K562 (cell line): ENCODE data around the gene FBXO48. TPM values are rescaled to one million over a fixed set of nuclear protein-coding genes. Genes with fewer than 3 reads are reported as not detected.
A peak's percentile ranks its signal among the peaks of the same experiment; 100 is the strongest.

Experiments used
- ATF1 ChIP-seq, 2 experiments: fragments of 450-650 bp in 1 of 2; IDR thresholded peaks; 2 replicates each; pipeline ENCODE4 v1.6.1; 2016; ENCODE audit warnings: missing compliant biosample characterization in 1 of 2, missing genetic modification characterization in 1 of 2
- BRD9 ChIP-seq: fragments of 450-650 bp; IDR thresholded peaks from 2 replicates; pipeline ENCODE4 v1.6.1; 2018; ENCODE audit warnings: low read depth; ENCODE audit not compliant: partially characterized antibody
- CBFA2T2 ChIP-seq: fragments of 450-650 bp; conservative IDR thresholded peaks from 2 replicates; pipeline ENCODE4 v1.6.1; 2017; ENCODE audit warnings: mild to moderate bottlenecking
- LEF1 ChIP-seq: fragments of 450-650 bp; IDR thresholded peaks from 2 replicates; pipeline ENCODE4 v1.6.1; 2016; ENCODE audit warnings: mild to moderate bottlenecking
- NCOA1 ChIP-seq: fragments of 450-650 bp; IDR thresholded peaks from 2 replicates; pipeline ENCODE4 v1.6.1; 2016; ENCODE audit warnings: low read depth
- NFE2L1 ChIP-seq: fragments of 450-650 bp; IDR thresholded peaks from 2 replicates; pipeline ENCODE4 v1.6.1; 2016; ENCODE audit warnings: missing genetic modification characterization, low read depth, mild to moderate bottlenecking, missing compliant biosample characterization, moderate library complexity, borderline replicate concordance
- PHF21A ChIP-seq: fragments of 450-650 bp; IDR thresholded peaks from 2 replicates; pipeline ENCODE4 v1.6.1; 2017; ENCODE audit warnings: low read depth, borderline replicate concordance
- RCOR1 ChIP-seq, 2 experiments: IDR thresholded peaks; 2 replicates each; pipeline ENCODE4 v1.6.1; 2012; ENCODE audit warnings: low read depth in 2 of 2, low read length in 2 of 2, borderline replicate concordance in 1 of 2, improper control_type of control experiment in 1 of 2
- RREB1 ChIP-seq: fragments of 250-450 bp; sonication (Bioruptor Pico); IDR thresholded peaks from 2 replicates; pipeline ENCODE4 v1.4.0; 2020
- SNRNP70 ChIP-seq: fragments of 200-400 bp; formaldehyde crosslinking; optimal IDR thresholded peaks from 2 replicates; pipeline ENCODE3; 2017; ENCODE audit warnings: low read depth, low read length
- SRF ChIP-seq, 2 experiments: fragments of 250-450, 450-650 bp in 1 of 2; sonication (Bioruptor Pico) in 1 of 2; sonication (generic) in 1 of 2; formaldehyde crosslinking; IDR thresholded peaks; 2 replicates each; pipeline versions ENCODE4 v1.5.0 to v1.5.1; 2020 to 2022; ENCODE audit warnings: mild to moderate bottlenecking in 1 of 2, missing genetic modification reagents in 1 of 2
- THRB ChIP-seq: fragments of 450-650 bp; formaldehyde crosslinking; conservative IDR thresholded peaks from 2 replicates; pipeline ENCODE4 v1.4.0; 2022; ENCODE audit warnings: mild to moderate bottlenecking, missing genetic modification characterization
- polyA plus RNA-seq, 8 experiments: library from polyadenylated mRNA; depleted of rRNA in 4 of 8; stranded (reverse) in 5 of 8; unstranded in 3 of 8; fragments of >200 nt; fragmentation: Nextera tagmentation in 2 of 8; fragmentation: Illumina TruSeq in 1 of 8; extraction: Ambion mirVana in 2 of 8; extraction: Trizol in 1 of 8; gene quantifications; 2 replicates each; pipeline versions ENCODE4 v1.2.1 to v1.2.3, GENCODE V29; 2011 to 2014; ENCODE audit warnings: inconsistent platforms in 1 of 8, missing spikeins in 1 of 8
- total RNA-seq, 7 experiments: library from RNA; depleted of rRNA in 6 of 7; stranded (reverse); fragments of >200 nt in 6 of 7; fragmentation: Illumina TruSeq in 2 of 7; extraction: Trizol in 2 of 7; gene quantifications; 2 replicates each; pipeline versions ENCODE4 v1.2.1 to v1.2.3, GENCODE V29; 2011 to 2021; ENCODE audit warnings: low replicate concordance in 1 of 7
- TF ChIP-seq, protein P1 (sequence below): sonication (generic); formaldehyde crosslinking; IDR thresholded peaks from 2 replicates; pipeline ENCODE4 v1.8.1; 2023; ENCODE audit warnings: mild to moderate bottlenecking, missing genetic modification reagents
- TF ChIP-seq, protein P2 (sequence below): sonication (generic); formaldehyde crosslinking; IDR thresholded peaks from 2 replicates; pipeline ENCODE4 v1.8.1; 2023; ENCODE audit warnings: mild to moderate bottlenecking, missing genetic modification reagents
- TF ChIP-seq, protein P3 (sequence below): sonication (generic); formaldehyde crosslinking; IDR thresholded peaks from 2 replicates; pipeline ENCODE4 v1.8.0; 2022; ENCODE audit warnings: missing genetic modification reagents, mild to moderate bottlenecking, borderline replicate concordance

Gene FBXO48
- total and polyA plus RNA-seq, 9 of the 15 experiments (the other 6 are each of a cell fraction or from before 2014, with no cell fraction given): 0.36 to 1.8 (median 0.73) TPM

GRCh38 chr2:68420254-68420910 is 46.7 kb downstream of the FBXO48 start (continued):
- TF ChIP-seq ATF1 (CRISPR knock-in tag; IDR thresholded peaks at IDR 0.05): no peak
- peak; percentile 53 for TF ChIP-seq ATF1 (tag; IDR thresholded peaks at IDR 0.05)
- no peak for TF ChIP-seq CBFA2T2
- TF ChIP-seq SRF (CRISPR knock-in tag; IDR thresholded peaks at IDR 0.05): peak in 1 of 2 experiments; percentile 90; a peak in 1 of 4 replicates
- peak; percentile 94 for TF ChIP-seq RREB1 (CRISPR knock-in tag)
- TF ChIP-seq, protein P1, sequence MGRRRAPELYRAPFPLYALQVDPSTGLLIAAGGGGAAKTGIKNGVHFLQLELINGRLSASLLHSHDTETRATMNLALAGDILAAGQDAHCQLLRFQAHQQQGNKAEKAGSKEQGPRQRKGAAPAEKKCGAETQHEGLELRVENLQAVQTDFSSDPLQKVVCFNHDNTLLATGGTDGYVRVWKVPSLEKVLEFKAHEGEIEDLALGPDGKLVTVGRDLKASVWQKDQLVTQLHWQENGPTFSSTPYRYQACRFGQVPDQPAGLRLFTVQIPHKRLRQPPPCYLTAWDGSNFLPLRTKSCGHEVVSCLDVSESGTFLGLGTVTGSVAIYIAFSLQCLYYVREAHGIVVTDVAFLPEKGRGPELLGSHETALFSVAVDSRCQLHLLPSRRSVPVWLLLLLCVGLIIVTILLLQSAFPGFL (CRISPR knock-in tag): no peak
- peak; percentile 83 for TF ChIP-seq BRD9
- no peak for TF ChIP-seq SNRNP70
- TF ChIP-seq NCOA1: no peak; the same call in 1 of the 2 replicates
- no peak for TF ChIP-seq NFE2L1 (tag)
- TF ChIP-seq, protein P2, sequence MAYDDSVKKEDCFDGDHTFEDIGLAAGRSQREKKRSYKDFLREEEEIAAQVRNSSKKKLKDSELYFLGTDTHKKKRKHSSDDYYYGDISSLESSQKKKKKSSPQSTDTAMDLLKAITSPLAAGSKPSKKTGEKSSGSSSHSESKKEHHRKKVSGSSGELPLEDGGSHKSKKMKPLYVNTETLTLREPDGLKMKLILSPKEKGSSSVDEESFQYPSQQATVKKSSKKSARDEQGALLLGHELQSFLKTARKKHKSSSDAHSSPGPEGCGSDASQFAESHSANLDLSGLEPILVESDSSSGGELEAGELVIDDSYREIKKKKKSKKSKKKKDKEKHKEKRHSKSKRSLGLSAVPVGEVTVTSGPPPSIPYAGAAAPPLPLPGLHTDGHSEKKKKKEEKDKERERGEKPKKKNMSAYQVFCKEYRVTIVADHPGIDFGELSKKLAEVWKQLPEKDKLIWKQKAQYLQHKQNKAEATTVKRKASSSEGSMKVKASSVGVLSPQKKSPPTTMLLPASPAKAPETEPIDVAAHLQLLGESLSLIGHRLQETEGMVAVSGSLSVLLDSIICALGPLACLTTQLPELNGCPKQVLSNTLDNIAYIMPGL (CRISPR knock-in tag): no peak
- peak; percentile 66; the same call in 1 of the 2 replicates for TF ChIP-seq THRB (CRISPR knock-in tag)
- TF ChIP-seq LEF1: peak; percentile 43; the same call in 1 of the 2 replicates
- peak in 1 of 2 experiments; percentile 87; a peak in 2 of 4 replicates for TF ChIP-seq RCOR1 (IDR thresholded peaks at IDR 0.05; ENCODE audit: borderline replicate concordance in 1 of 2, low read depth in 2 of 2, low read length in 2 of 2)
- TF ChIP-seq, protein P3, sequence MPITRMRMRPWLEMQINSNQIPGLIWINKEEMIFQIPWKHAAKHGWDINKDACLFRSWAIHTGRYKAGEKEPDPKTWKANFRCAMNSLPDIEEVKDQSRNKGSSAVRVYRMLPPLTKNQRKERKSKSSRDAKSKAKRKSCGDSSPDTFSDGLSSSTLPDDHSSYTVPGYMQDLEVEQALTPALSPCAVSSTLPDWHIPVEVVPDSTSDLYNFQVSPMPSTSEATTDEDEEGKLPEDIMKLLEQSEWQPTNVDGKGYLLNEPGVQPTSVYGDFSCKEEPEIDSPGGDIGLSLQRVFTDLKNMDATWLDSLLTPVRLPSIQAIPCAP (CRISPR knock-in tag): no peak
- no peak for TF ChIP-seq PHF21A
